Measurements from ENCODE around the gene MC2R. TPM values are rescaled to one million over a fixed set of nuclear protein-coding genes. Genes with fewer than 3 reads are reported as not detected.

The MC2R gene
- total RNA-seq, 4 donors from 2014 or later, result not detected

GRCh38 chr18:13914170-13914569, 1.2 kb downstream of the MC2R start:
- ATAC-seq (ENCODE audit: low FRiP score) (no peak), DNase-seq (ENCODE audit: low spot score) (no peak)
- TF ChIP-seq CTCF (IDR thresholded peaks at IDR 0.05), result no peak

- DNase-seq (ENCODE audit: low spot score) (no peak), ATAC-seq (ENCODE audit: low FRiP score) (no peak)
- no peak for TF ChIP-seq CTCF (IDR thresholded peaks at IDR 0.05)
These were observed 2.1 kb downstream of the MC2R start for GRCh38 chr18:13913205-13913604.

GRCh38 chr18:13912601-13913000, 2.7 kb downstream of the MC2R start:
- TF ChIP-seq CTCF (IDR thresholded peaks at IDR 0.05), result no peak
- DNase-seq (ENCODE audit: low spot score) (no peak), ATAC-seq (ENCODE audit: low FRiP score) (no peak)

- no peak for TF ChIP-seq CTCF (IDR thresholded peaks at IDR 0.05)
- ATAC-seq (ENCODE audit: low FRiP score) (no peak), DNase-seq (ENCODE audit: low spot score) (no peak)
These were observed 4.3 kb downstream of the MC2R start for GRCh38 chr18:13910986-13911385.

GRCh38 chr18:13910501-13910900, 4.8 kb downstream of the MC2R start:
- no peak for DNase-seq (ENCODE audit: low spot score)
- ATAC-seq (ENCODE audit: low FRiP score), result no peak
- no peak for TF ChIP-seq CTCF (IDR thresholded peaks at IDR 0.05)

- TF ChIP-seq CTCF (IDR thresholded peaks at IDR 0.05), result no peak
- no peak for ATAC-seq (ENCODE audit: low FRiP score)
- DNase-seq (ENCODE audit: low spot score), result no peak
These were observed 6.0 kb downstream of the MC2R start for GRCh38 chr18:13909141-13909940.

GRCh38 chr18:13900633-13901032, 14.7 kb downstream of the MC2R start:
- DNase-seq (ENCODE audit: low spot score) (no peak), ATAC-seq (ENCODE audit: low FRiP score) (no peak)
- no peak for TF ChIP-seq CTCF (IDR thresholded peaks at IDR 0.05)
